IPS-NIHi11 (cell line): ENCODE results near the gene PRR18.

Experiments
- DNase-seq: peaks from one replicate; pipeline ENCODE4 v3.0.0; 2012; ENCODE audit warnings: mixed read lengths, low spot score

Gene PRR18

GRCh38 chr6:166333172-166333995, 25.2 kb upstream of the PRR18 start:
- no peak for DNase-seq

GRCh38 chr6:166331503-166332415, 23.6 kb upstream of the PRR18 start:
- DNase-seq: no peak

GRCh38 chr6:166330612-166331011, 22.4 kb upstream of the PRR18 start:
- DNase-seq: peak; percentile 85

- no peak for DNase-seq
Measured at GRCh38 chr6:166325383-166326042, 17.3 kb upstream of the PRR18 start.

GRCh38 chr6:166323395-166323794, 15.2 kb upstream of the PRR18 start:
- no peak for DNase-seq

GRCh38 chr6:166318649-166319600, 10.7 kb upstream of the PRR18 start:
- peak; percentile 49 for DNase-seq

- peak; percentile 44 for DNase-seq
Measured at GRCh38 chr6:166318227-166318626, 10.0 kb upstream of the PRR18 start.

GRCh38 chr6:166317261-166318212, 9.3 kb upstream of the PRR18 start:
- no peak for DNase-seq

GRCh38 chr6:166315436-166315835, 7.2 kb upstream of the PRR18 start:
- no peak for DNase-seq

- DNase-seq: no peak
Measured at GRCh38 chr6:166314454-166314853, 6.3 kb upstream of the PRR18 start.

- peak; percentile 77 for DNase-seq
Measured at GRCh38 chr6:166313255-166314070, 5.3 kb upstream of the PRR18 start.

- no peak for DNase-seq
Measured at GRCh38 chr6:166312832-166313231, 4.6 kb upstream of the PRR18 start.

- no peak for DNase-seq
Measured at GRCh38 chr6:166310634-166311033, 2.4 kb upstream of the PRR18 start.

GRCh38 chr6:166309977-166310376, 1.8 kb upstream of the PRR18 start:
- DNase-seq: no peak

- no peak for DNase-seq
Measured at GRCh38 chr6:166308769-166309589, 787 bp upstream of the PRR18 start.

GRCh38 chr6:166307082-166308032, 835 bp downstream of the PRR18 start:
- peak; percentile 70 for DNase-seq
